SK-N-MC (cell line): ENCODE measurements around the gene FKRP.

Source experiments
- EZH2 ChIP-seq: fragments of 200-600 bp; sonication (generic); IDR thresholded peaks from one replicate; pipeline ENCODE4 v1.6.1; 2017; ENCODE audit warnings: antibody characterized with exemption
- FOXP2 ChIP-seq: optimal IDR thresholded peaks from 2 replicates; pipeline ENCODE3; 2011; ENCODE audit warnings: mild to moderate bottlenecking, moderate library complexity; ENCODE audit not compliant: insufficient read depth; ENCODE audit errors: extremely low read length, control extremely low read depth

GRCh38 chr19:46723471-46723870 lies 22.4 kb upstream of the FKRP start:
- TF ChIP-seq FOXP2 (no peak), EZH2 (no peak)
